Liver (tissue), 9 donors: ENCODE data around the gene RAB18. TPM values are rescaled to one million over a fixed set of nuclear protein-coding genes. Genes with fewer than 3 reads are reported as not detected.

ENCODE experiments used
- DNase-seq: peaks from one replicate; pipeline ENCODE4 v3.0.0-alpha.2; 2017; ENCODE audit warnings: low spot score
- H3K27ac ChIP-seq, 2 donors: one replicate each; pipeline ENCODE4 v1.7.0; 2013; ENCODE audit warnings: inconsistent platforms in 2 of 2, low read length in 2 of 2, control low read depth in 1 of 2, low read depth in 1 of 2, mild to moderate bottlenecking in 1 of 2
- H3K27me3 ChIP-seq, 4 donors: one replicate each; pipeline versions ENCODE4 v1.6.1 to v1.7.0; 2013; ENCODE audit warnings: low read length in 3 of 4, inconsistent platforms in 1 of 4, mild to moderate bottlenecking in 1 of 4, moderate library complexity in 1 of 4; ENCODE audit not compliant: control insufficient read depth in 4 of 4, insufficient read depth in 4 of 4
- H3K36me3 ChIP-seq, 4 donors: one replicate each; pipeline versions ENCODE4 v1.6.1 to v1.7.0; 2013; ENCODE audit warnings: low read length in 3 of 4, mild to moderate bottlenecking in 3 of 4, low read depth in 1 of 4, moderate library complexity in 1 of 4; ENCODE audit not compliant: control insufficient read depth in 4 of 4, insufficient read depth in 3 of 4
- H3K4me1 ChIP-seq, 4 donors: one replicate each; pipeline versions ENCODE4 v1.6.1 to v1.7.0; 2013; ENCODE audit warnings: low read length in 3 of 4, mild to moderate bottlenecking in 3 of 4, moderate library complexity in 1 of 4; ENCODE audit not compliant: control insufficient read depth in 4 of 4, insufficient read depth in 4 of 4
- H3K4me3 ChIP-seq, 3 donors: one replicate each; pipeline versions ENCODE4 v1.6.1 to v1.7.0; 2013; ENCODE audit warnings: low read length in 3 of 3, control low read depth in 1 of 3, low read depth in 1 of 3, mild to moderate bottlenecking in 1 of 3
- H3K9ac ChIP-seq, 2 donors: one replicate each; pipeline ENCODE4 v1.7.0; 2013; ENCODE audit warnings: low read length in 2 of 2, mild to moderate bottlenecking in 2 of 2, moderate library complexity in 2 of 2, control low read depth in 1 of 2, low read depth in 1 of 2
- H3K9me3 ChIP-seq, 4 donors: one replicate each; pipeline versions ENCODE4 v1.6.1 to v1.7.0; 2013; ENCODE audit warnings: low read length in 3 of 4; ENCODE audit not compliant: control insufficient read depth in 4 of 4
- CTCF ChIP-seq: fragments of 150-350 bp; IDR thresholded peaks from 2 replicates; pipeline ENCODE4 v1.5.1; 2017; ENCODE audit warnings: improper control_type of control experiment, low read depth, low read length; ENCODE audit not compliant: missing input control
- EGR1 ChIP-seq, 2 donors: IDR thresholded peaks; 2 replicates each; pipeline ENCODE4 v1.6.1; 2016 to 2018; ENCODE audit warnings: antibody characterized with exemption in 2 of 2, low read depth in 2 of 2
- FOXA2 ChIP-seq: IDR thresholded peaks from 2 replicates; pipeline ENCODE4 v1.6.1; 2016; ENCODE audit warnings: antibody characterized with exemption
- HNF4A ChIP-seq, 2 donors: conservative IDR thresholded peaks; 2 replicates each; pipeline ENCODE4 v1.6.1; 2016; ENCODE audit warnings: antibody characterized with exemption in 2 of 2, mild to moderate bottlenecking in 2 of 2
- JUND ChIP-seq, 2 donors: IDR thresholded peaks; 2 replicates each; pipeline ENCODE4 v1.6.1; 2016; ENCODE audit warnings: antibody characterized with exemption in 2 of 2
- MAX ChIP-seq: IDR thresholded peaks from 2 replicates; pipeline ENCODE4 v1.6.1; 2016; ENCODE audit warnings: antibody characterized with exemption
- NR2F2 ChIP-seq: IDR thresholded peaks from 2 replicates; pipeline ENCODE4 v1.6.1; 2016; ENCODE audit warnings: antibody characterized with exemption
- RAD21 ChIP-seq, 2 donors: IDR thresholded peaks; 2 replicates each; pipeline ENCODE4 v1.6.1; 2016; ENCODE audit warnings: antibody characterized with exemption in 2 of 2, mild to moderate bottlenecking in 2 of 2
- REST ChIP-seq: IDR thresholded peaks from 2 replicates; pipeline ENCODE4 v1.6.1; 2016; ENCODE audit warnings: antibody characterized with exemption, mild to moderate bottlenecking
- RXRA ChIP-seq, 2 donors: IDR thresholded peaks; 2 replicates each; pipeline ENCODE4 v1.6.1; 2017 to 2018; ENCODE audit warnings: antibody characterized with exemption in 2 of 2, mild to moderate bottlenecking in 1 of 2
- SP1 ChIP-seq: IDR thresholded peaks from 2 replicates; pipeline ENCODE4 v1.6.1; 2018; ENCODE audit warnings: antibody characterized with exemption, mild to moderate bottlenecking
- TAF1 ChIP-seq: conservative IDR thresholded peaks from 2 replicates; pipeline ENCODE4 v1.6.1; 2016; ENCODE audit warnings: antibody characterized with exemption, mild to moderate bottlenecking
- YY1 ChIP-seq: IDR thresholded peaks from 2 replicates; pipeline ENCODE4 v1.6.1; 2016; ENCODE audit warnings: antibody characterized with exemption, mild to moderate bottlenecking
- ZBTB33 ChIP-seq: IDR thresholded peaks from 2 replicates; pipeline ENCODE4 v1.6.1; 2016; ENCODE audit warnings: antibody characterized with exemption
- WGBS: extraction: QIAGEN DNeasy Blood & Tissue Kit; methylation state at CpG from one replicate; pipeline ENCODE4 v1.1.7; 2013; 5-methylcytosine and 5-hydroxymethylcytosine counted together
- polyA plus RNA-seq, 2 donors: library from polyadenylated mRNA; stranded (reverse) in 1 of 2; unstranded in 1 of 2; fragments of 200-250 nt in 1 of 2; fragments of >200 nt in 1 of 2; fragmentation: Nextera tagmentation in 1 of 2; extraction: Ambion mirVana in 1 of 2; gene quantifications; one replicate each; pipeline versions ENCODE4 v1.2.1 to v1.2.3, GENCODE V29; 2013 to 2015
- total RNA-seq, 2 donors: library from RNA; depleted of rRNA; stranded (reverse); fragments of >200 nt; gene quantifications; one replicate each; pipeline ENCODE4 v1.2.3, GENCODE V29; 2014
- donor health status: healthy.
- donor health status: healthy.
- donor health status: healthy.
- donor health status: healthy.
- donor health status: healthy.

The RAB18 gene
- total and polyA plus RNA-seq, 4 donors = 19.8 to 57.8 (median 25.2) TPM

GRCh38 chr10:27512548-27512947 is 8.4 kb downstream of the RAB18 start (continued):
- TF ChIP-seq MAX (no peak), TAF1 (no peak), RAD21 (IDR thresholded peaks at IDR 0.05) (no peak), RXRA (IDR thresholded peaks at IDR 0.05) (no peak)

GRCh38 chr10:27513451-27514191 is 9.5 kb downstream of the RAB18 start:
- Histone ChIP-seq H3K9me3 (no peaks in the 10 kb centered on the region), H3K9ac (no peak overlapping the region), H3K4me3 (no peak overlapping the region), H3K36me3 (peaks cover 3 to 14% (median 6%) of the 10 kb centered on the region in 4 donors), H3K27ac (no peak overlapping the region), H3K4me1 (no peaks in the 10 kb centered on the region), H3K27me3 (no peaks in the 10 kb centered on the region)
- WGBS = 76% methylated on average over 3 of the region's 3 CpGs
- DNase-seq = no peak
- TF ChIP-seq HNF4A (conservative IDR thresholded peaks at IDR 0.05) (no peak), RAD21 (IDR thresholded peaks at IDR 0.05) (no peak), FOXA2 (no peak), MAX (no peak), NR2F2 (no peak), ZBTB33 (no peak)

- Histone ChIP-seq H3K36me3 (peaks cover 3 to 14% (median 6%) of the 10 kb centered on the region in 4 donors), H3K9me3 (no peaks in the 10 kb centered on the region), H3K4me3 (no peak overlapping the region), H3K4me1 (no peaks in the 10 kb centered on the region), H3K9ac (no peak overlapping the region), H3K27me3 (no peaks in the 10 kb centered on the region), H3K27ac (no peak overlapping the region)
- TF ChIP-seq REST (no peak), RXRA (IDR thresholded peaks at IDR 0.05) (no peak), TAF1 (no peak), CTCF (no peak), ZBTB33 (no peak), RAD21 (IDR thresholded peaks at IDR 0.05) (no peak), FOXA2 (no peak), EGR1 (IDR thresholded peaks at IDR 0.05; ENCODE audit: low read depth in 2 of 2) (no peak), YY1 (no peak), HNF4A (conservative IDR thresholded peaks at IDR 0.05) (no peak), MAX (no peak), SP1 (no peak), JUND (IDR thresholded peaks at IDR 0.05) (no peak)
- 93% methylated on average over 3 of the region's 3 CpGs for WGBS
- no peak for DNase-seq
These were observed 10.1 kb downstream of the RAB18 start for GRCh38 chr10:27514243-27514642.
